Measurements from ENCODE around the gene B4GALT3.

- TF ChIP-seq CTCF (IDR thresholded peaks at IDR 0.05; ENCODE audit: insufficient read depth, low read length) (no peak), POLR2AphosphoS5 (IDR thresholded peaks at IDR 0.05; ENCODE audit: low read depth) (no peak), REST (IDR thresholded peaks at IDR 0.05; ENCODE audit: insufficient replicate concordance, low read depth) (no peak)
These were observed 19.5 kb upstream of the B4GALT3 start for GRCh38 chr1:161196521-161197451.

All from HL-60 (cell line).